Nephron (organoid): ENCODE data around the gene PTPRN2.

ENCODE experiments used
- H3K27ac Mint-ChIP-seq, 3 experiments: 2 replicates each; pipeline ENCODE4 v1.8.0; 2020; ENCODE audit warnings: mixed read lengths in 3 of 3, mild to moderate bottlenecking in 2 of 3, moderate library complexity in 1 of 3
- H3K27me3 Mint-ChIP-seq: 2 replicates; pipeline ENCODE4 v1.8.0; 2021; ENCODE audit warnings: low read depth, mild to moderate bottlenecking, moderate library complexity, mixed read lengths
- H3K36me3 Mint-ChIP-seq: 2 replicates; pipeline ENCODE4 v1.8.0; 2020; ENCODE audit warnings: low read depth, mixed read lengths
- H3K4me1 Mint-ChIP-seq: 2 replicates; pipeline ENCODE4 v1.8.0; 2020; ENCODE audit warnings: mixed read lengths
- H3K4me3 Mint-ChIP-seq, 3 experiments: 2 replicates each; pipeline ENCODE4 v1.8.0; 2020; ENCODE audit warnings: mild to moderate bottlenecking in 3 of 3, mixed read lengths in 3 of 3, moderate library complexity in 2 of 3
- H3K9me3 Mint-ChIP-seq: 2 replicates; pipeline ENCODE4 v1.8.0; 2020; ENCODE audit warnings: mixed read lengths
- TF ChIP-seq, protein P1 (sequence below), 3 experiments: fragments of 200-600 bp; sonication (generic); IDR thresholded peaks; one replicate each; pipeline ENCODE4 v1.5.0; 2021; ENCODE audit warnings: antibody characterized with exemption in 3 of 3; ENCODE audit not compliant: unreplicated experiment in 3 of 3

The PTPRN2 gene

GRCh38 chr7:157854066-157854891 is 733.3 kb downstream of the PTPRN2 start:
- no peak overlapping the region for H3K4me3 Mint-ChIP-seq
- peak overlapping the region in 1 of 3 experiments; percentile 22 for H3K27ac Mint-ChIP-seq

GRCh38 chr7:157853789-157854065 is 733.9 kb downstream of the PTPRN2 start:
- Mint-ChIP-seq H3K4me3 (no peak overlapping the region), H3K27ac (no peak overlapping the region), H3K4me1 (peaks cover 11% of the 10 kb centered on the region), H3K36me3 (no peaks in the 10 kb centered on the region), H3K27me3 (peaks cover 24% of the 10 kb centered on the region), H3K9me3 (no peaks in the 10 kb centered on the region)
- TF ChIP-seq, protein P1, sequence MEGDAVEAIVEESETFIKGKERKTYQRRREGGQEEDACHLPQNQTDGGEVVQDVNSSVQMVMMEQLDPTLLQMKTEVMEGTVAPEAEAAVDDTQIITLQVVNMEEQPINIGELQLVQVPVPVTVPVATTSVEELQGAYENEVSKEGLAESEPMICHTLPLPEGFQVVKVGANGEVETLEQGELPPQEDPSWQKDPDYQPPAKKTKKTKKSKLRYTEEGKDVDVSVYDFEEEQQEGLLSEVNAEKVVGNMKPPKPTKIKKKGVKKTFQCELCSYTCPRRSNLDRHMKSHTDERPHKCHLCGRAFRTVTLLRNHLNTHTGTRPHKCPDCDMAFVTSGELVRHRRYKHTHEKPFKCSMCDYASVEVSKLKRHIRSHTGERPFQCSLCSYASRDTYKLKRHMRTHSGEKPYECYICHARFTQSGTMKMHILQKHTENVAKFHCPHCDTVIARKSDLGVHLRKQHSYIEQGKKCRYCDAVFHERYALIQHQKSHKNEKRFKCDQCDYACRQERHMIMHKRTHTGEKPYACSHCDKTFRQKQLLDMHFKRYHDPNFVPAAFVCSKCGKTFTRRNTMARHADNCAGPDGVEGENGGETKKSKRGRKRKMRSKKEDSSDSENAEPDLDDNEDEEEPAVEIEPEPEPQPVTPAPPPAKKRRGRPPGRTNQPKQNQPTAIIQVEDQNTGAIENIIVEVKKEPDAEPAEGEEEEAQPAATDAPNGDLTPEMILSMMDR (IDR thresholded peaks at IDR 0.05; ENCODE audit: unreplicated experiment in 3 of 3) = no peak

More at GRCh38 chr7:157854066-157854891, 733.3 kb downstream of the PTPRN2 start:
- Mint-ChIP-seq H3K9me3 (no peaks in the 10 kb centered on the region), H3K27me3 (peaks cover 24% of the 10 kb centered on the region), H3K4me1 (peaks cover 11% of the 10 kb centered on the region), H3K36me3 (no peaks in the 10 kb centered on the region)
- TF ChIP-seq, protein P1 (IDR thresholded peaks at IDR 0.05; ENCODE audit: unreplicated experiment in 3 of 3) = no peak

DNA sequence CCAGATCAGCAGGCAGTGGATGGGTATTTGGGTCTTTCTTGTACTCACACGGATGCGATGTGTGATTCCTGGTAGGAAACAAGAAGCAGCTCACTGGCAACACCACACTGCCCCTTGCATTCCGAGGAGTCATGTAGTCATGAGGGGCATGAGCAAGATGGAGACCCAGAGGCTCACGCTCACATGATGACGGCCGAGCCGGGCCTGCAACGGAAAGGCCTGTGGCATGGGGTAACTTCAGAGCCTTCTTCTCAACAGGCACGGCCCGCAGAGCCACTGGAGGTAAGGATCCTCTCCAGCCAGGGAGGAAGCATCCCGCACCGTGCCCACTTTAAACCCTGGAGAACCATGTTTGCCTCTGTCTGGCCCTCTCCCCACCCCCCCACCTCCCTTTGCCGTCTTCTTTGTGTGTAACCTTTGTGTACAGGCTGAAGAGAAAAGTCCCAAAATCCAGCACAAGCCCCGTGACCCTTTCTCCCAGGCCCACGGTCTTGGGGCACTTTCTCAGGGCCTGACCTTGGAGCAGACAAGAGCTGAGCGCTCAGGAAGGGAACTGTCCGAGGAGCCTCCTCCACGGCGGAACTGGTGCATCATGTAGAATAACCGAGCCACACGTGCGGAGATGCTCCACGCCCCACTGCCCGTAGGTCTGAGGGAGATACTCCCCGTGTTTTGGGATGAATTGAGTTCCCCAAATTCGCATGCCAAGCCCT is 734.4 kb downstream of the PTPRN2 start:
- TF ChIP-seq, protein P1 (IDR thresholded peaks at IDR 0.05; ENCODE audit: unreplicated experiment in 3 of 3) = no peak
- Mint-ChIP-seq H3K36me3 (no peaks in the 10 kb centered on the region), H3K27me3 (peaks cover 24% of the 10 kb centered on the region), H3K4me1 (peaks cover 11% of the 10 kb centered on the region), H3K4me3 (no peak overlapping the region), H3K27ac (no peak overlapping the region), H3K9me3 (no peaks in the 10 kb centered on the region)

- Mint-ChIP-seq H3K4me3 (peak overlapping the region; percentile 31 to 58 (median 47)), H3K36me3 (no peaks in the 10 kb centered on the region), H3K9me3 (no peaks in the 10 kb centered on the region), H3K27ac (peak overlapping the region; percentile 20 to 69 (median 28)), H3K27me3 (peaks cover 24% of the 10 kb centered on the region), H3K4me1 (peaks cover 11% of the 10 kb centered on the region)
- TF ChIP-seq, protein P1 (IDR thresholded peaks at IDR 0.05; ENCODE audit: unreplicated experiment in 3 of 3) = no peak
Observed at GRCh38 chr7:157851501-157852067, 736.0 kb downstream of the PTPRN2 start.

DNA sequence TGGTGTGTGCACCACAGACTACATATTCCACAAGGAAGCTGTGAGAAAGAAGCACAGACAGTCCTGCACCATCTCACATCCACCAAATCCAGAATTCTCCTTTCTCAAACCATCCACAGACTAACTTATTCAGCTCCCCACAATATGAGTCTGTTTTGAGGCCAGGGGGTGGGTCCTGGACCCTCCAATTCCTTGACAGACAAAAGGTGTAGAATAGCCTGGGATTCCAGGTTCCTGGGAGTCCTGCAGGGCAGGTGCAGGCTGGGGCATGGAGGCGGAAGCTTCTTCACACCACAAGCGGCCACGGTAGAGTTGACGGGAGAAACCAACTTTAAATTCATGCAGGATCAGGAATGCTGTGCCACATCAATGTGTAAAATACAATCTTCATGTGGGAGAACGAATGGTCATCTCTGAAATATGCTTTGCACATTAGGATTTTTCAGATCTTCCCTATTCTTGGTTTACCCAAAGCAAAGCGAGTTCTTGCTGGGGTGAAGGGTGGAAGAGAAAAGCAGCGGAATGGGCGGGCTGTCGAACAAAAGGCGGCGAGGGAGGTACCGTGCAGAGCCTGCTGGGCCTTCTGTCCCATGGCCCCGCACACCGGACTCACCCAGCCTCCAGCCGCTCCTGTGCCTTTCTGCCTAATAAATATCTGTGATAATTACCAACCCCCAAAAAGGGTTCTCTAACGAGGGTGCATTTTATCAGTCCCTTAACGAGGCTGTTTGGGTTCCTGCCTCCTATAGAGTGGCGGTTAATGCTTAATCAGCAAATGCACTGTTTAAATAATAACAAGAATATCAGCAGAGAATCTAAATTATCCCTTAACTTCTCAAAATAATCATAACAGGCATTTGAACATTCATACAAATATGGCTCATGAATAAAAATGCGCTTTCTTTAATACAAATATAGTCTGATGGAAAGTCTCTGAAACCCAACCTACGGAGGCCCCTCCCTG is 736.9 kb downstream of the PTPRN2 start:
- H3K4me1 Mint-ChIP-seq = peaks cover 11% of the 10 kb centered on the region
- no peaks in the 10 kb centered on the region for H3K36me3 Mint-ChIP-seq
- no peak overlapping the region for H3K27ac Mint-ChIP-seq
- TF ChIP-seq, protein P1 (IDR thresholded peaks at IDR 0.05; ENCODE audit: unreplicated experiment in 3 of 3) = no peak
- H3K4me3 Mint-ChIP-seq = peak overlapping the region in 1 of 3 experiments; percentile 58
- H3K9me3 Mint-ChIP-seq = no peaks in the 10 kb centered on the region
- peaks cover 24% of the 10 kb centered on the region for H3K27me3 Mint-ChIP-seq
